HG02884 (cell line): ENCODE results near the gene TNFAIP3.

Experiments
- ATAC-seq: cut with Tn5 transposase; IDR thresholded peaks from one replicate; pipeline ENCODE4 v1.9.1; 2021; ENCODE audit warnings: mild to moderate bottlenecking, moderate library complexity; ENCODE audit not compliant: unreplicated experiment

TNFAIP3 gene

GRCh38 chr6:137919837-137920730 is 53.0 kb downstream of the TNFAIP3 start:
- no peak for ATAC-seq

DNA sequence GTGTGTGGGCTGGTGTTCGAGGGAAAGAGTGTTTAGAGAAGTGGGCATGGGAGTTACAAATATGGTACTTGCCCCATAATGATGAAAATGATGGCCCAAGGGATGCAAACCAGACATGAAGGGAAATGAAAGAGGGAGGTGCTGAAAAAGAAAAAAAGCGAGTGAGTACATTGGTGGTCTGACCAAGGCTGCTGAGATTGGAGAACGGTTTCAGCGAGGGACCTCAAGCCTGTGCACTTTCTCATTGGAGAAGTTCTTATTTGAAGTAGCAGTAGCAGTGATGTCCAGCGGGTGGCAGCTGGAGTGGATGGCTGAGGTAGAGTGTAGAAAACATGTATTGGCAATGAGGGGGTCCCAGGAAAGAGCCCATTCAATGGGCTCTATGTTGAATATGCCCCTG is 54.8 kb downstream of the TNFAIP3 start:
- ATAC-seq: peak; percentile 45

GRCh38 chr6:137923866-137924653 is 57.0 kb downstream of the TNFAIP3 start:
- ATAC-seq: no peak

GRCh38 chr6:137925141-137925698 is 58.2 kb downstream of the TNFAIP3 start:
- no peak for ATAC-seq

- no peak for ATAC-seq
Measured at GRCh38 chr6:137926207-137926731, 59.2 kb downstream of the TNFAIP3 start.

DNA sequence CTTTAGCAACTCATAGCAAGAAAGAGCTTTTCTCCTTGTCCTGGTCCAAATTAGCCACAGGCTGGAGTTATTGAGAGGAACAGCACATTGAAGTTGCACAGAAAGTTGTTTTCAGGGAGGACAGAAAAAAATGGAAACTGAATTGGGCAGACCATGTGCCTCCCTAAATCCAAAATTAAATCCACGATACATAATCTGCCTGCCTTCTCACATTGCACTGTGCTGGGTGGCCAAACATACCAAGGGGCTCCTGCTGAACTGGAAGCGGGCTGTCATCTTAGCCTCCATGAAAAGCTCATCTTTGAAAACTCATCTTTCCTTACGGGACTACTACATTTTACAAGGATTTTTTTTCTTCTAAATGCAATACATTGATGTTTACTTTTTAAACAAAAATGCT is 59.9 kb downstream of the TNFAIP3 start:
- no peak for ATAC-seq

DNA sequence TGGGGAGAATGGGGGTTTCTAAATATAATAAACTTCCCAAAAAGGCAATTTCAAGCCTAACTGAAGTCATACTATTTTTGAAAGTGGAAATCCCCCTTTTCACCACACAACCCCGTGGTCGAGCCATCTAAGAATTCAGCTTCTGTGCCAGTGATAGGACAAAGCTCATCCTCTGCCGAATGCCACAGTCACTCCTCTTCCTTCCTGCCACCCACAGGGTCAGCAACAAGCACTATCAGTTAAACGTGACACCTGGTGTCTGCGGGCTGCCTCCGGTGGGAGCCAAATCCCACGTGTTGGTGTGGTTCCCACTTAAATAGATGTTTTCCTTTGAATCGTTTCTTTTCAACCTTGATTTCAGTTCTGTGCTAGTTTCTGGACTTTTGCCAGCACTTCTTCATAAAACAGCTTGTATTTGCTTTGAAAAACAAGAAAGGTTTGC is 60.7 kb downstream of the TNFAIP3 start:
- peak; percentile 84 for ATAC-seq

GRCh38 chr6:137928286-137928685 is 61.2 kb downstream of the TNFAIP3 start:
- ATAC-seq: peak; percentile 29

- no peak for ATAC-seq
Measured at GRCh38 chr6:137931849-137932465, 64.9 kb downstream of the TNFAIP3 start.
